Measurements from ENCODE around the gene BCL2L1.
"Not testable (repeated sequence)": the region's sequence is repeated elsewhere in the genome, so short reads cannot be mapped to it uniquely, and the experiment has no call there.

Gene BCL2L1

GRCh38 chr20:31722257-31723068 is at the start of gene BCL2L1:
Gene BCL2L1 (minus strand): TSS chr20:31722868. CDS start chr20:31722218, 650 bp downstream.
- no peak for DNase-seq (ENCODE audit: low read depth, low spot score)

- DNase-seq (ENCODE audit: low read depth, low spot score): no peak
Measured at GRCh38 chr20:31770243-31770642, 47.6 kb upstream of the BCL2L1 start.

DNA sequence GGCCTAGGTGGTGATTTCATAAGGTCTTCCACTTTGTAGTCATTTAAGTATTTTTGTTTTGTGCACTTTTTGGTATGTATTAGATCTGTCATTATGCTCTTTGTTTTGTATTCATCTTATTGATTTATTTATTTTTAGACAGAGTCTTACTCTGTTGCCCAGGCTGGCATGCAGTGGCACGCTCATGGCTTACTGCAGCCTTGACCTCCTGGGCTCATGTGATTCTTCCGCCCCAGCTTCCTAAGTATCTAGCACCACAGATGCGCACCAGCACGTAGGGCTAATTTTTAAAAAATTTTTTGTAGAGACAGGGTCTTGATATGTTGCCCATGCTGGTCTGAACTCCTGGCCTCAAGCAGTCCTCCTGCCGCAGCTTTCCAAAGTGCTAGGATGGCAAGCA is 47.0 kb upstream of the BCL2L1 start:
- DNase-seq (ENCODE audit: low read depth, low spot score): no peak

GRCh38 chr20:31767805-31768204 is 45.1 kb upstream of the BCL2L1 start:
- DNase-seq (ENCODE audit: low read depth, low spot score): no peak

- DNase-seq (ENCODE audit: low read depth, low spot score): no peak
Measured at GRCh38 chr20:31764641-31765305, 42.1 kb upstream of the BCL2L1 start.

DNA sequence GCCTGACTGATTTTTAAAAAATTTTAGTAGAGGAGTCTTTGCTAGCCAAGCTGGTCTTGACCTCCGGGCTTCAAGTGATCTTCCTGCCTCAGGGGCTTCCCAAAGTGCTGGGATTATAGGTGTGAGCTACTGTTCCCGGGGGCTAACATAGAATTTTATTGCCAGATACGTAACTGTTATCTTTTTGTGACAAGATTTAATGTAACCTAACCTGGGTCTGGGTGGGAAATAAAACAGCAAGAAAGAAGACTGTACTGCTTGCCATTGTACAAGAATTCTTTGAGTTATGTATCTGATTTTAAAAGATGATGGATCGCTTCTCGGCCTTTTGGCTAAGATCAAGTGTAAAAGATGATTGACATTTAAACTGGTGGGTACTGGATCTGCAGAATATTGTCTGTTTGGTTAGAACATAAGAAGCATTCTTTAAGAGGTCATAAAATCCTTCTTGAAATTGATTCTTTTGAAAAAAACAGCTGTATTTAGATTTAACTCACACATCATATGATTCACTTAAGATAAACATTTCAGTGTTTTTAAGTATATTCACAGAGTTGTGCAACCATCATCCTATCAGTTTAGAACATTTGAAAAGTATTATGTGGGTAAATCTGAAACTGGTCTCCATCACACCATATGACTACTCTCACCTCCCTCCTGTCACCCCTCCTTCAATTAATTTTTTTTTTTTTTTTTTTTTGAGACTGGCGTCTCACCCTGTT is 38.0 kb upstream of the BCL2L1 start:
- DNase-seq (ENCODE audit: low read depth, low spot score): no peak

DNA sequence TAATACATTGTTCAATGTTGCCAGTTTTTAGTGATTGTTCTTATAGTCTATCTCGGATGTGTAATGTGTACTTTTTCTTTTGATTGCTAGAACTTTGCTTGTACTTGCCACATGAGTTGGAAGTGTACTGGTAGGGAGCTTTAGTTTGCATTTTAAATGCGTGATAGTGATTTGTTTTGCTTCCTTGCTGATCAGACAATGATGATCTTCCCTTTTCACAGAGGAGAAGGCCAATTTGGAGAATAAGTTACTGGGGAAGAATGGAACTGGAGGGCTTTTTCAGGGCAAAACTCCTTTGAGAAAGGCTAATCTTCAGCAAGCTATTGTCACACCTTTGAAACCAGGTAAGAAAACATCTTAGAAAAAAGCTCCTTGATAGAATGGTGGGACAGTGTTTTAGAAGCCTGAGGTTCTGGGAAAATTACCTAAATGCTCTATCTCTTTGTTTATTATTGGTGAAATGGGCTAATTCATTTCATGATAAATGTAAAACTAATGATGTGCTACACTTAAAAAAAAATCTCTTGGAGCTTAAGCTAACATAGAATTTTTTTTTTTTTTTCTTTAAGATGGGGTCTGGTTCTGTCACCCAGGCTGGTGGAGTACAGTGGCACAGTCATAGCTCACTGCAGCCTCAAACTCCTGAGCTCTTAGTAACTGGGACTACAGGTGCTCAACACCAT is 37.3 kb upstream of the BCL2L1 start:
- DNase-seq (ENCODE audit: low read depth, low spot score): no peak

DNA sequence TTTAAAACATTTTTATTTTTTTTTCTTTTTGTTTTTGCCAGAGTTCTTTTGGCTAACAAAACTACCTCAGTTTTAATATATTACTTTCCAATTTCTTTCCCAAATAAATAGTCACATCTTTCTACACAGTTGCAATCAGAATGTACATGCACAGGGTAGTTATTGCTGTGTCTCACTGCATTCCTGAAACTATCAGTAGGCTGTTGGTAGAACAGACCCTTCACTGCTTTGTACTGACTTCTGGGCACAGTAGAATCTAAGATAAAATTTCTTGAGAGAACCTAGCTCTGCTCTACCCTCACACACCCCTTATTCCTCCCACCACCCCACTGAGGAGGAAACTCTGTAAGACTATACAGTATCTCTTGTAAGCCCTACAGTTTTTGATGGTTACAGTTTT is 36.3 kb upstream of the BCL2L1 start:
- DNase-seq (ENCODE audit: low read depth, low spot score): no peak

DNA sequence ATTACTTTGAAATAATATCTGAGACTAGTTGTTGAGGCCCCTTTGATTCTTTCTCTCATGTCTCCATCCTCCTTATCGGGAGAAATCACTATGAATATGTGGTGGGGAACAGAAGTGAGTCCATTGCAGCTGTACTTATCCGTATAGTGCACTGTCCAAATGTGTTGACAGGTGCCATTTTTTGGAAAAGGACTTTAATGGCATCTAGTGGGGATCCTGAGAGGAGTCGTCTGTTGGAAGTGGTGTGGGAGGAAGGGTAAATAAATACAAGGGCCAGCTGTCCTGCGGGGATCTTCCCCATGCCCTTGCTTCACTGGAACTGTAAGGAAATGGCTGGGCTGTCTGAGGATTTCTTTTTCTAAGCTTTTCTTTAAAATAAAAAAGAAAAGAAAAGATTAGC is 35.9 kb upstream of the BCL2L1 start:
- DNase-seq (ENCODE audit: low read depth, low spot score): no peak

DNA sequence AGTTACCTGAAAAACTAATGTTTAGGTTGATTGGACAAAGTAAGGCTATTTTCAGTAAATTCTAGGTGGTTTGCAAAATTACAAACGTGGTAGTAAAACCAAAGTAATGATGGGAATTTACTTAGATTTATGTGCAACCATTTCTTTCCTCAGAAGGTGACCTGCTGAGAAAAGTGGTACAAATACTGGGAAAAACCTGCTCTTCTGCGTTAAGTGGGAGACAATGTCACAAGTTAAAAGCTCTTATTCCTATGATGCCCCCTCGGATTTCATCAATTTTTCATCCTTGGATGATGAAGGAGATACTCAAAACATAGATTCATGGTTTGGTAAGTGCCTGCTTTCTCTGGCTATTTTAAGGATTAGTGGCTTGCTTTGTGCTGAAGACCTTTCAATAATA is 34.6 kb upstream of the BCL2L1 start:
- DNase-seq (ENCODE audit: low read depth, low spot score): no peak

DNA sequence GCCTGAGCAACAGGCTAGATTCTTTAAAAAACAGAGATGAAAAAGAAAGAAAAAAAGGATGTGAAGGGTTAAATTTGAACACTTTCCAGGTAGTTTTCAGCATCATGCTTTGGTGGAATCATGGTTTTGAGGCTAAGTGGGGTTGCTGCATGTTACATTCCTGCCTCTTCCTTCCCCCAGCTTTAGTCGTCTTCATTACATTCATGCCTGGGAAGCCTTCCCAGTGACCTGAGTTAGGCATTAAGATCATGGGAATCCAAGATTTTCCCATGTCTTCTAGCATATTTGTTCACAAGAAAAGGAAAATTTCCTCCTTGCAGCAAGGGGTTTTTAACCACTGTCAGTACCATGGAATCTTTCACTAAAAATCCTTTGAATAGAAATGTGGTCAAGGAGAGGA is 28.5 kb upstream of the BCL2L1 start:
- DNase-seq (ENCODE audit: low read depth, low spot score): no peak

GRCh38 chr20:31749223-31749622 is 26.6 kb upstream of the BCL2L1 start:
- DNase-seq (ENCODE audit: low read depth, low spot score): no peak

DNA sequence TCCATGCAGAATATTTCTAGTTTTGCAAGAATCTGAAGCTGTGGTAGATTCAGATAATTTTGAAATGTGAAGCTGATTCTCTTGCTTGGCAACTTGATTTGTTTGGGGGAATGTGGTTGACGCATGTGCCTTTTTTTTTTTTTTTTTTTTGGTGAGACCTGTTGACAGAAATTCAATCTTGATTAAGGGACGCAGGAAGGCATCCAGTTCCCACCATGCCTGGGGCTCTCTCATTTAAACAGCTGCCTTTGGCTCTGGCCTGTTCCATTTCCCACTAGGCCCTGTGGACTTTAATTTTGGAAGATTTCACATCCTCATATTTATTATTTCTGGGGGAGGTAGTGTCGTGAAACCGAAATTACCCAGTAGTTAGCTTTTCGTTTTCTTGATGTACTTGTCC is 25.0 kb upstream of the BCL2L1 start:
- DNase-seq (ENCODE audit: low read depth, low spot score): no peak

GRCh38 chr20:31747028-31747427 is 24.4 kb upstream of the BCL2L1 start:
- not testable (repeated sequence) for DNase-seq (ENCODE audit: low read depth, low spot score)

DNA sequence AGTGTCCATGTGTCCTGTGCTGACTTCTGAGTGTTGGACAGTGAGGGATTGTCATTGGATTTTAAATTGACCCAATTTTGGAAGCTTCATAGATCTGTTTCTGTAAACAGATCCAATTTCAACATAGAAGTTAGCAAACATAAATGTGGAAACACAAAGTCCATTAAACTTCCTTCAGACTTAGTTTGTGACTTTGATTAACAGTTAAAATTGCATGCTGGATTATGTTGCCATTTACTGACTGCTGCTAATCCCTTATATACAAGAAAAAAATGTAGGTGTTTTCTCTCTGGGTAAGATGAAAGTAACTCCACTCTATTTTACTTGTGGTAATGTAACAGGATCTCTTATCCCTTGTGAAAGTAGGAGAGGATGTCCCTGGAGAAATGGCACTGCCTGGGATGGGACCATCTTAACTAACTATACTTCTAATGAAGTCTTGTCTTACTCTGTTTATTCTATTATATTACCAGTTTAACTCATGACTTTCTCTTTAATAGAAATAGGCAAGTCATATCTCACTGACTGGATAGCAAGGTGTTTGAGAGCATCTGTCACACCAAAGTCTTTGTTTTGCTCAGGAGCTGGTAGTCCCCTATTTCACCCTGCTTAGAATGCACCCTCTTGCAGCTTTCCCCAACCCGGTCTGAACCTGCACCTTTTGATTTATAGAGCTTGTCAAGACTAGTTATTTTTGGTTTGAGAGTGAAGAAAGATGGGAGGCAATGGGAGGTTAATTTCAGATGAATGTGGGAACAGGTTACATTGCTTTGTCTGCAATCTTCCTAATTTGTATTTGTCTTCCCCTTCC is 23.6 kb upstream of the BCL2L1 start:
- no peak for DNase-seq (ENCODE audit: low read depth, low spot score)

DNA sequence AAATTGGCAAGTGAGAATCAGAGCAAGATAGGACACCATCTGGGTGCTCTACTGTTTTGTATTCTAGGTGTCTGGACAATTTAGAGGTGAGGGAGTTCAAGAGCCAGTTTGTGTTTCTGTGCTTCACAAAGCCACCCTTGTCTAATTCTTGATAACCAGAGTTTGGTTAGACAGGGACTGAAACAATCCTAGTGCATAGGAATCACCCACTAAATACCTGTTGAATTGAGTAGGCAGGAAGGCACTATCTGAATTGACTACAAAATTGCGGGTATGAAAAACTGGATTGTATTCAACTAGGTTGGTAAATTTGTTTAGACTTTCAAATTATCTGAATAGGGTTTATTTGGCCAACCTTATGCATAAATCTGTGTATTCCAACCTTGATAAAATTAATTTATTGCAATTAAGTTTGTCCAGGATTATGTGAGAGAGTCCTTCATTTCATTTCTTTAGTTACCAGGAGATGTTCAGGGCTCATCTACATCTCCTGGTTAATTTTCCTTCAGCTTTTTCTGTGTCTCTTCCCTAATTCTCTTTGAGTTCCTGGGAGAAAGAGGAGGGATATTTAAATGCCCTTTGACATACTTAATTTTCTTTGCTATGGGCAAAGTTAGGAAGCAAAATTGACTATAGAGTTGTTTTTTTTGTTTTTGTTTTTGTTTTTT is 18.1 kb upstream of the BCL2L1 start:
- DNase-seq (ENCODE audit: low read depth, low spot score): no peak

DNA sequence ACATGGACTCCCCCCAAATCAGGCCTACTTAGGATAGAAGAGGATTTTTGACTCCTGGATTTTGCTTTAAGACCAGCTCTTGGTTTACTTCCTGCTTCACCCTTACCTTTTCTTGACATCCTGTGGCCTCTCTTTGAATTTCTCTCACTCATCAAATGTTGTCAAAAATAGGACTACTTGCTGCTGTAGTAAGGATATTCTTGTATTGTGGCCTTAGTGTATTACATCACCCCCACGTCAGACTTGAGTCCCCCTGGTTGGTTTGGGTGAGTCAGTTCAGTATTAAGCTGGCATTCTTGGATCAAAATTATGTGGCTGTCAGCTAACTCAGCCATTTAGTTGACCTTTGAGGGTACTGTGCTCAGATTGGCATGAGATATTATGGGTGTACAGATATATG is 17.5 kb upstream of the BCL2L1 start:
- no peak for DNase-seq (ENCODE audit: low read depth, low spot score)

DNA sequence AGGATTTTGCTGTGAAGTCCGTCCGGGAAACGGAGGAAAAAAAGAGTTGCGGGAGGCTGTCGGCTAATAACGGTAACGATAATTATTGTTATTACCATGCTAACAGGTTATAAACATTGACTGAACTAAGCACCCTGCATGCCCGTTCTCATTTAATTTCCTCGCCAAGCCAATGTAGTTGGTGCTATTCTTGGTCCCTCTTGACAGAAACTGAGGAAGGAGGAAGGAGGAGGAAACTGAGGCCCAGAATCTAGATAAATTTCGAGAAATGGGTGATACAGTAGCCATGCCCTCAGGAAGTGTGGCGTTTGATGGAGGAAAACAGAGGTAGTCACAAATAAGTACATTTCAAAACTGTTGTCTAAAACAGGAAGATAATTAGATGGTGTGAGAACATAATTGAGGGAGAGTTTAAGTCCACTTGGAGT is 16.9 kb upstream of the BCL2L1 start:
- no peak for DNase-seq (ENCODE audit: low read depth, low spot score)

GRCh38 chr20:31738729-31739549 is 16.3 kb upstream of the BCL2L1 start, which contains the start of gene TPX2:
Gene TPX2 (plus strand): TSS chr20:31739290. CDS start chr20:31757477, 18,187 bp downstream.
- DNase-seq (ENCODE audit: low read depth, low spot score): peak; percentile 95

DNA sequence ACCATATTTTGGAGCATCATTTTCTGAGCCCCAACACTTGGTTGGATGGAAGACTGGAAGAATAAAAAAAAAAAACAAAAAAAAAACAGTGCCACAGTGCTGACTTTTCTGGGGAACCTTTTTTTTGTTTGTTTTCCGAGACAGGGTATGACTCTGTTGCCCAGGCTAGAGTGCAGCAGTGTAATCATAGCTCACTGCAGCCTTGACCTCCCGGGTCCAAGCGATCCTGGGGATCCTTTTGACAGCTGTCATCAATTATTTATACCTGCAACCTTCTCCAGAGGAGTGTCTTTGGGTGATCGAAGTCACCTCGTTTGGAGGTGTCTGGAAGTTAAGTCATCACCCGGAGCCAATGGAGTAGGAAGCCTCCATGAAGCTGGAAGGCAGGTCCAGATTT is 8.7 kb upstream of the BCL2L1 start:
- no peak for DNase-seq (ENCODE audit: low read depth, low spot score)
